GM11168 (cell line): ENCODE results near the gene GPR158.

Experiments used
- in situ Hi-C: fragments of 300-500 bp; cut with MboI; formaldehyde crosslinking; loops from one replicate; pipeline ENCODE4 v1.12.0; 2022; ENCODE audit warnings: low sequenced_read_pairs; ENCODE audit not compliant: unreplicated experiment

GPR158 gene

GRCh38 chr10:25384618-25385017 is 209.8 kb downstream of the GPR158 start:
- in situ Hi-C loops = no loop called here

- in situ Hi-C loops = no loop called here
These were observed 213.5 kb downstream of the GPR158 start for GRCh38 chr10:25388188-25388861.

GRCh38 chr10:25388862-25389206 is 214.0 kb downstream of the GPR158 start:
- in situ Hi-C loops = no loop called here

GRCh38 chr10:25390733-25391132 is 215.9 kb downstream of the GPR158 start:
- in situ Hi-C loops = no loop called here

- in situ Hi-C loops = no loop called here
These were observed 217.3 kb downstream of the GPR158 start for GRCh38 chr10:25392132-25392531.

- in situ Hi-C loops = no loop called here
These were observed 218.8 kb downstream of the GPR158 start for GRCh38 chr10:25393621-25394020.

GRCh38 chr10:25398680-25399079 is 223.9 kb downstream of the GPR158 start:
- in situ Hi-C loops = no loop called here

GRCh38 chr10:25405871-25406270 is 231.1 kb downstream of the GPR158 start:
- in situ Hi-C loops = no loop called here

GRCh38 chr10:25417611-25418010 is 242.8 kb downstream of the GPR158 start:
- in situ Hi-C loops = no loop called here

- in situ Hi-C loops = no loop called here
These were observed 251.0 kb downstream of the GPR158 start for GRCh38 chr10:25425776-25426175.

- in situ Hi-C loops = no loop called here
These were observed 261.6 kb downstream of the GPR158 start for GRCh38 chr10:25436431-25436830.

- in situ Hi-C loops = no loop called here
These were observed 266.5 kb downstream of the GPR158 start for GRCh38 chr10:25441270-25441669.

GRCh38 chr10:25444266-25444665 is 269.5 kb downstream of the GPR158 start:
- in situ Hi-C loops = no loop called here

GRCh38 chr10:25451401-25451800 is 276.6 kb downstream of the GPR158 start:
- in situ Hi-C loops = no loop called here

GRCh38 chr10:25453619-25454018 is 278.8 kb downstream of the GPR158 start:
- in situ Hi-C loops = no loop called here

- in situ Hi-C loops = no loop called here
These were observed 281.3 kb downstream of the GPR158 start for GRCh38 chr10:25455980-25456567.

- in situ Hi-C loops = no loop called here
These were observed 282.8 kb downstream of the GPR158 start for GRCh38 chr10:25457552-25457951.

GRCh38 chr10:25465582-25466372 is 291.0 kb downstream of the GPR158 start:
- in situ Hi-C loops = no loop called here

GRCh38 chr10:25467881-25468280 is 293.1 kb downstream of the GPR158 start:
- in situ Hi-C loops = no loop called here

GRCh38 chr10:25481467-25481866 is 306.7 kb downstream of the GPR158 start:
- in situ Hi-C loops = no loop called here

- in situ Hi-C loops = no loop called here
These were observed 309.2 kb downstream of the GPR158 start for GRCh38 chr10:25483999-25484398.
